GM18951 (cell line): Measurements from ENCODE around the gene GJB3.

Experiments
- POLR2A ChIP-seq: IDR thresholded peaks from 4 replicates; pipeline ENCODE4 v1.6.1; 2011; ENCODE audit warnings: mild to moderate bottlenecking; ENCODE audit not compliant: insufficient read length, insufficient read depth; ENCODE audit errors: extremely low read depth
- in situ Hi-C: fragments of 300-500 bp; cut with MboI; formaldehyde crosslinking; loops from one replicate; pipeline ENCODE4 v1.12.0; 2022; ENCODE audit warnings: low sequenced_read_pairs, mixed read lengths, inconsistent platforms; ENCODE audit not compliant: unreplicated experiment

The GJB3 gene

DNA sequence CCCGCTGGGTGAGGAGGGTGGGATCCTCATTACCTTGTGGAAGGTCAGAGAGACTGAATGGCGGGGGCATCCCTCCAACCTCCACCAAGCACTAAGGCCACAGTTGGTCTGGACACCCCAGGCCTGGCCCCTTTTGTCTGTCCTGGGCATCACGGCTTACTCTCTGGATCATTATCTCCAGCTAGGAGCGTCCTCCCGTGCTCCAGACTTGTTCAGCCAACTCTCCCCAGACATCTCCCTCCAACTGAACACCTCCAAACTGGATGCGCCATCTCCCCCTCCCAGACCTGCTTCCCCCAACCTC is 33.4 kb upstream of the GJB3 start:
- in situ Hi-C loops: loop anchor here (25.0 kb wide), 1 partner anchor 1110 kb away; no protein-coding TSS in a partner anchor
- no peak for TF ChIP-seq POLR2A

DNA sequence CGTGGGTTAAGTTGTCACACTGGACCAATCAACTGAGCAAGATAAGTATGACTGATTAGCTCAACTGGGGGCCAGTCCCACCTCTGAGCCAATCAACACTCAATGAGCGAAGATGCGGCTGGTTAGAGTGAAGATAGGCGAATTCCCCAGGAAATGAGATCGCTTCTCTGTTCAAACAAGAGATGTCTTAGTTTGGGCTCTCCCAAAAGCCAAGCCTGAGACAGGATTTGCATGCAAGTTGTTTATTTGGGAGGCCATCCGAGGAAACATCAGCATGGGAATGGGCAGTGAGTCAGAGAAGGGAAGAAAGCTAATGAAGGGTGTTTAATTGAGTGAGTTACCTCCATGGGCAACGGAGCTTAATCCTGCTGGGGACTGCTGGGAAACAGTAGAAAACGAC is 31.0 kb upstream of the GJB3 start:
- TF ChIP-seq POLR2A: no peak
- in situ Hi-C loops: loop anchor here (25.0 kb wide), 1 partner anchor 1113 kb away; no protein-coding TSS in a partner anchor

DNA sequence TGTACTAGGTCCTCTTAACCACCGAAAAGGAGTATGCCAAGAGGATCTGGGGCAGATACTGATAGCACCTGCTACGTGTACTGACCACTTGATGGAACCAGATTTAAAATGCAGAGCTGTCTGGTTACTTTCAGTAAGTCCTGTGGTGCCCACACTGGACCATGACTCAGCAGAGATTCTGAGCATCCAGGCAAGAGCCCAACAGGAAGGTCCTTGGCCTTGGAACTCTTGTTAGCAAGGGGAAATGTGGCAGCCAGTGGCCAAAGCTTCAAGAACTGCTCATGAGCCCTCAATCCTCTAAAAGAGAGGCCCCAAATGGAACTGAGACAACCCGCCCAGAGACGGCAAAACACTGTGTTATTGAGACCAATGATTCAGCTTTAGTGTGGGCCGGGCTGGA is 30.4 kb upstream of the GJB3 start:
- in situ Hi-C loops: no loop called here
- no peak for TF ChIP-seq POLR2A

- in situ Hi-C loops: no loop called here
These were observed 27.9 kb upstream of the GJB3 start for GRCh38 chr1:34753163-34753562.

DNA sequence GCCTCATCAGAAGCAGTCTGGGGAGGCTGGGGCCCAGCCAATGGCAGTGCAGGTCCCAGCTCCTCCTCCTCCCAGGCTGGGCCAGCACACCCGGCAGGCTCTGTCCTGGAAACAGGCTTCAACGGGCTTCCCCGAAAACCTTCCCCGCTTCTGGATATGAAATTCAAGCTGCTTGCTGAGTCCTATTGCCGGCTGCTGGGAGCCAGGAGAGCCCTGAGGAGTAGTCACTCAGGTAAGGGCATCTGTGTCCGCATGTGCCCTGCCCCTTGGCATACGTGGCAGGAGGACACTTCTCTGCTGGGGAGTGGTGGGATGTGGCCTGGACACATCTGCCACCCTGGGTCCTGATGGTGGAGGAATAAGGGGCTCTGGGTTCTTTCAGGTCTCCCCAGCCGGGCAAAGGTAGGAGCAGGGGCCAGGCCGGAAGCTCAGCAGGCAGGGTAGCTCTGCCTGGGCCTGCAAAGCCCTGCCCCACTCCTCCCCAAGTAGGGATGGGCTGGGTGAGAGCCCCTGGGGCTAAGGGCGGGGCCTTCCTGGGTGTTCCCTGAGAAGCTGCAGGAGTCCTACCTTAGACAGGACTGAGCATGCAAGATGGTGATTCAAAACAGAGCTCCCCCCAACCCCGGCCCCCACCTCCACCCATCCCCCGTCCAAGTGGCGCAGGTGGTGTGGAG is 25.9 kb upstream of the GJB3 start, which contains the start of gene GJB5:
Gene GJB5, plus strand, starts transcription at position 84 of the 674 bp plus-strand sequence. CDS start 2,284 bp downstream, outside the sequence.
- in situ Hi-C loops: no loop called here
- TF ChIP-seq POLR2A: no peak

More at GRCh38 chr1:34753163-34753562, 27.9 kb upstream of the GJB3 start:
- TF ChIP-seq POLR2A: no peak

DNA sequence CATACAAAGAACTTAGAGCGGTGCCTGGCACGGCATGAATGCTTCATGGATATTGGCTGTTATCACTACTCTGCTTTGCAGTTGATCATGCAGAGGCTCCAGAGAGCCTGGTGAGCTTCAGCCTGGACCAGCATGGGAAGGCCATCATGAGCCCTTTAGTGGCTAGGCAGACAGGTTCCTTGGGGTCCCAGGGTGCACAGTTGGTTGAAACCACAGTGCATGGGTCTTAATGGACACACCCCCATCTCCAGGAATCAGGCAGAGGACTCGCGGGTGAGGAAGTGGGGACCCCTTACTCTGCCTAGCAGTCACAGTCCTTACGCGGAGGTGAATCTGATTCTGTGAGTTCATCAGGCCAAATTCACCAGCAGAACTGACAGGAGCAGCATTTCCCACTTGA is 25.1 kb upstream of the GJB3 start:
- no peak for TF ChIP-seq POLR2A
- in situ Hi-C loops: no loop called here

DNA sequence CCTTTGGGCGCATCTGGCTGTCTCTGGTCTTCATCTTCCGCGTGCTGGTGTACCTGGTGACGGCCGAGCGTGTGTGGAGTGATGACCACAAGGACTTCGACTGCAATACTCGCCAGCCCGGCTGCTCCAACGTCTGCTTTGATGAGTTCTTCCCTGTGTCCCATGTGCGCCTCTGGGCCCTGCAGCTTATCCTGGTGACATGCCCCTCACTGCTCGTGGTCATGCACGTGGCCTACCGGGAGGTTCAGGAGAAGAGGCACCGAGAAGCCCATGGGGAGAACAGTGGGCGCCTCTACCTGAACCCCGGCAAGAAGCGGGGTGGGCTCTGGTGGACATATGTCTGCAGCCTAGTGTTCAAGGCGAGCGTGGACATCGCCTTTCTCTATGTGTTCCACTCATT is 23.6 kb upstream of the GJB3 start:
- TF ChIP-seq POLR2A: no peak
- in situ Hi-C loops: no loop called here

GRCh38 chr1:34758751-34759150 is 22.3 kb upstream of the GJB3 start:
- no peak for TF ChIP-seq POLR2A
- in situ Hi-C loops: no loop called here

DNA sequence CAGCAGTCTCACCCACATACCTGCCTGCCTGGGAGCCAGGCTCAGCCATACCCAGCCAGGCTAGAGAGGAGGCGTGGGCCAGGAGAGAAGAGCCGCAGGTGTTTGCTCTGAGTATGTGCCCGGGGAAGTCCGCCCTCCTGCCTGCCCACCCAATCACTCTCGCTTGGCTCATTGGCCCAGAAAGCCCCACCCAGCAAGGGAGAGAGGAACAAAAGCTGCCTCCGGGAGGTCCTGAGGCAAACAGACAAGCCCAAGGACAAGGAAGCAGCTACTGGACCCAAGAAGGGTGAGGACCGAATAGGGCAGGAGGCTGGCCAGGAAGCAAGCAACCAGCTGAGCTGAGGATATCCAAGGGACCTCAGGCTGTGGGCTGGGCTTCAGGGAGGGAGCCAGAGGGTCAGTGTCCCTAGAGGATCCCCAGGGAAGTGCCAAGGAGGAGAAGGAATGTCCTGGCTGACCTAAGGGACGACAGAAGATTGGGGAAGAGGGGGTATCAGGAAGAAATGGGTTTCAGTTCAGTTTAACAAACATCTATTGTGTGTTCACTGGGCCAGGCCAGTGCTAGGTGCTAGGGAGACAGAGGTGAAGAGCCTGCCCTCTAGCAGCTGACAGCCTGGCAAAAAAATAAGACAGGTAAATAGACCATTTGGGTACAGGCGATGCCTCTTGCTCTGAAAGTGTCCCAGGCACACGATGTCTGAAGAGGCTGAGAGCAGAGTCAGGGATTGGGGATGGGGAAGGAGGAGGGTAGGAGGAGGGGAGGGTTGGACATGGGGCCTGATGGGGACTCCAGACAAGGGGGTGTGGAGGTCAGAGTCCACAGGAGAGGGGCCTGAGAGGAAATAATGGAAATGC is 21.3 kb upstream of the GJB3 start, which contains the start of gene GJB4:
Gene GJB4, plus strand, starts transcription at position 238 of the 855 bp plus-strand sequence. CDS start 1,515 bp downstream, outside the sequence.
- in situ Hi-C loops: no loop called here
- no peak for TF ChIP-seq POLR2A

DNA sequence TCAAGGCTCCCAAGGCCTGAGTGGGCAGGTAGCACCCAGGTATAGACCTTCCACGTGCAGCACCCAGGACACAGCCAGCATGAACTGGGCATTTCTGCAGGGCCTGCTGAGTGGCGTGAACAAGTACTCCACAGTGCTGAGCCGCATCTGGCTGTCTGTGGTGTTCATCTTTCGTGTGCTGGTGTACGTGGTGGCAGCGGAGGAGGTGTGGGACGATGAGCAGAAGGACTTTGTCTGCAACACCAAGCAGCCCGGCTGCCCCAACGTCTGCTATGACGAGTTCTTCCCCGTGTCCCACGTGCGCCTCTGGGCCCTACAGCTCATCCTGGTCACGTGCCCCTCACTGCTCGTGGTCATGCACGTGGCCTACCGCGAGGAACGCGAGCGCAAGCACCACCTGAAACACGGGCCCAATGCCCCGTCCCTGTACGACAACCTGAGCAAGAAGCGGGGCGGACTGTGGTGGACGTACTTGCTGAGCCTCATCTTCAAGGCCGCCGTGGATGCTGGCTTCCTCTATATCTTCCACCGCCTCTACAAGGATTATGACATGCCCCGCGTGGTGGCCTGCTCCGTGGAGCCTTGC is 19.7 kb upstream of the GJB3 start:
- in situ Hi-C loops: no loop called here
- no peak for TF ChIP-seq POLR2A

- TF ChIP-seq POLR2A: no peak
- in situ Hi-C loops: no loop called here
These were observed 19.2 kb upstream of the GJB3 start for GRCh38 chr1:34761776-34762307.

DNA sequence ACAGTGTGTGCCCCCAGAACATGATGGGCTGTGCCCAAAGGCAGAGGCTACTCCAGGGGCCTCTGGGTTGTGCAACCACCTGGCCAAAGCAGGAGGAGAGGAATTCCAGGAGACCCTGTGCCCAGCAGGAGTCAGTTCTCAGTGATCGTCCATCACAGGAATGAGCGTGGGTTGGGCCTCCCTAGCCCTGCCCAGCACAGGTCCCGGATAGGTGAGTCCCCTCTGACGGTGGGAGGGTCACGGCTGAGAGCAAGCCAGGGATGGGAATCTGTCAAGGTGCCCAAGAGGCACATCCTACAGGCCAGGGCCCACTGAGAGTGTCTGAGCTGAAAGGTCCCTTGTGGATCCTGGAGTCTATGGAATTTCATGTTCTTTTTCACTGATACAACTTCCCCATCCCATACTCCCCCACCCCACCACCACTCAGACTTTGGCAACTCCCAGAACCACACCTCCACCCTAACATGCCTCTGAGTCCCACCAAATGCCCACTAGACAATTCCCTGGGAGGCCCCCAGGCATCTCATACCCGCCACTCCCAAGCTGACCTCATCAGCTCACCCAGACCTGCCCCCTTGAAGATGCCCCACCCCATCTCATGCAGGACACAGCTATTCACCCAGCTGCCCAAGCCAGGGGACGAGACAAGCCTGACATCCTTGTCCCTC is 18.4 kb upstream of the GJB3 start:
- TF ChIP-seq POLR2A: no peak
- in situ Hi-C loops: no loop called here
